ENCODE measurements around the gene ELMO1. TPM values are rescaled to one million over a fixed set of nuclear protein-coding genes. Genes with fewer than 3 reads are reported as not detected.

Gene ELMO1
- total RNA-seq, 1 donor from 2014 or later: 60.1 TPM

GRCh38 chr7:36985316-36985715 is 463.3 kb downstream of the ELMO1 start:
- Histone ChIP-seq H3K4me3 (no peak overlapping the region), H3K4me1 (peaks cover 20% of the 10 kb centered on the region), H3K27ac (no peak overlapping the region), H3K36me3 (no peaks in the 10 kb centered on the region), H3K27me3 (ENCODE audit: low read depth) (no peaks in the 10 kb centered on the region), H3K9me3 (no peaks in the 10 kb centered on the region)
- intact Hi-C loops (cut with DNase I): no loop called here
- DNase-seq (no peak), ATAC-seq (no peak)
- TF ChIP-seq CTCF (IDR thresholded peaks at IDR 0.05): no peak

- Histone ChIP-seq H3K4me1 (peaks cover 20% of the 10 kb centered on the region), H3K9me3 (no peaks in the 10 kb centered on the region), H3K27me3 (ENCODE audit: low read depth) (no peaks in the 10 kb centered on the region), H3K27ac (no peak overlapping the region), H3K4me3 (no peak overlapping the region), H3K36me3 (no peaks in the 10 kb centered on the region)
- DNase-seq: no peak
- peak in 1 of 2 donors; percentile 11 for ATAC-seq
- intact Hi-C loops (cut with DNase I): no loop called here
- TF ChIP-seq CTCF (IDR thresholded peaks at IDR 0.05): no peak
These were observed 463.9 kb downstream of the ELMO1 start for GRCh38 chr7:36984710-36985312.

GRCh38 chr7:36984041-36984521 is 464.6 kb downstream of the ELMO1 start:
- Histone ChIP-seq H3K4me3 (no peak overlapping the region), H3K9me3 (no peaks in the 10 kb centered on the region), H3K36me3 (no peaks in the 10 kb centered on the region), H3K4me1 (peaks cover 20% of the 10 kb centered on the region), H3K27ac (no peak overlapping the region), H3K27me3 (ENCODE audit: low read depth) (no peaks in the 10 kb centered on the region)
- DNase-seq (no peak), ATAC-seq (peak; percentile 18 to 23)
- intact Hi-C loops (cut with DNase I): no loop called here
- no peak for TF ChIP-seq CTCF (IDR thresholded peaks at IDR 0.05)

- no peak for ATAC-seq
- Histone ChIP-seq H3K4me3 (no peak overlapping the region), H3K36me3 (no peaks in the 10 kb centered on the region), H3K27ac (no peak overlapping the region), H3K27me3 (ENCODE audit: low read depth) (no peaks in the 10 kb centered on the region), H3K9me3 (no peaks in the 10 kb centered on the region), H3K4me1 (peaks cover 20% of the 10 kb centered on the region)
- TF ChIP-seq CTCF (IDR thresholded peaks at IDR 0.05): no peak
- intact Hi-C loops (cut with DNase I): no loop called here
- DNase-seq: no peak
These were observed 465.9 kb downstream of the ELMO1 start for GRCh38 chr7:36982766-36983165.

GRCh38 chr7:36979810-36980248 is 468.8 kb downstream of the ELMO1 start:
- intact Hi-C loops (cut with DNase I): no loop called here
- ATAC-seq: peak in 1 of 2 donors; percentile 18
- H3K4me3 ChIP-seq: no peak overlapping the region
- no peak for TF ChIP-seq CTCF (IDR thresholded peaks at IDR 0.05)
- H3K4me1 ChIP-seq: peaks cover 10% of the 10 kb centered on the region
- no peak for DNase-seq
- H3K27me3 ChIP-seq (ENCODE audit: low read depth): no peaks in the 10 kb centered on the region
- H3K9me3 ChIP-seq: no peaks in the 10 kb centered on the region
- H3K27ac ChIP-seq: no peak overlapping the region
- no peaks in the 10 kb centered on the region for H3K36me3 ChIP-seq

All from lower lobe of right lung (tissue), 2 donors.